GM12878 (cell line): ENCODE results near the gene AP4B1. TPM values are rescaled to one million over a fixed set of nuclear protein-coding genes. Genes with fewer than 3 reads are reported as not detected.

Experiments
- DPF2 ChIP-seq: fragments of 450-650 bp; IDR thresholded peaks from 2 replicates; pipeline ENCODE4 v1.6.1; 2017; ENCODE audit warnings: mild to moderate bottlenecking
- FOS ChIP-seq: IDR thresholded peaks from 3 replicates; pipeline ENCODE4 v1.6.1; 2011; ENCODE audit warnings: borderline replicate concordance; ENCODE audit not compliant: insufficient read length; ENCODE audit errors: extremely low read depth
- HSF1 ChIP-seq: fragments of 150-350 bp; IDR thresholded peaks from 2 replicates; pipeline ENCODE4 v1.6.1; 2014; ENCODE audit warnings: mild to moderate bottlenecking, low read depth, low read length
- JUNB ChIP-seq: IDR thresholded peaks from 2 replicates; pipeline ENCODE4 v1.6.1; 2016; ENCODE audit warnings: antibody characterized with exemption, mild to moderate bottlenecking
- KAT2A ChIP-seq: conservative IDR thresholded peaks from 2 replicates; pipeline ENCODE4 v1.6.1; 2011; ENCODE audit warnings: low read depth, low read length; ENCODE audit not compliant: control insufficient read depth
- MEF2A ChIP-seq: IDR thresholded peaks from 2 replicates; pipeline ENCODE4 v1.6.1; 2011; ENCODE audit warnings: low read depth, mild to moderate bottlenecking, low read length, moderate library complexity; ENCODE audit not compliant: insufficient read depth
- MLLT1 ChIP-seq: fragments of 450-650 bp; IDR thresholded peaks from 2 replicates; pipeline ENCODE4 v1.6.1; 2016; ENCODE audit warnings: mild to moderate bottlenecking
- MTA2 ChIP-seq: fragments of 450-650 bp; IDR thresholded peaks from 2 replicates; pipeline ENCODE4 v1.6.1; 2016; ENCODE audit warnings: low read depth, mild to moderate bottlenecking, moderate library complexity
- RCOR1 ChIP-seq: conservative IDR thresholded peaks from 2 replicates; pipeline ENCODE4 v1.6.1; 2012; ENCODE audit warnings: low read depth, low read length, improper control_type of control experiment
- RUNX3 ChIP-seq: IDR thresholded peaks from 2 replicates; pipeline ENCODE4 v1.6.1; 2012; ENCODE audit warnings: low read length, inconsistent platforms
- TAF1 ChIP-seq: IDR thresholded peaks from 2 replicates; pipeline ENCODE4 v1.6.1; 2011; ENCODE audit warnings: mild to moderate bottlenecking, low read depth, low read length, borderline replicate concordance
- TCF3 ChIP-seq: IDR thresholded peaks from 2 replicates; pipeline ENCODE4 v1.6.1; 2012; ENCODE audit warnings: low read depth, mild to moderate bottlenecking, low read length, borderline replicate concordance; ENCODE audit not compliant: insufficient read depth
- ZNF24 ChIP-seq: fragments of 450-650 bp; IDR thresholded peaks from 2 replicates; pipeline ENCODE4 v1.6.1; 2017; ENCODE audit warnings: antibody characterized with exemption, mild to moderate bottlenecking
- polyA plus RNA-seq, 11 experiments: library from polyadenylated mRNA; depleted of rRNA in 4 of 11; unstranded in 6 of 11; stranded (reverse) in 5 of 11; fragments of >200 nt; fragmentation: Nextera tagmentation in 4 of 11; fragmentation: Illumina TruSeq in 1 of 11; extraction: Ambion mirVana in 4 of 11; extraction: Trizol in 1 of 11; gene quantifications; 1 replicate in 1 of 11; 2 replicates in 10 of 11; pipeline versions ENCODE4 v1.2.1 to v1.2.3, GENCODE V29; 2011 to 2016; ENCODE audit warnings: inconsistent platforms in 2 of 11, missing spikeins in 2 of 11, low read depth in 1 of 11
- total RNA-seq, 4 experiments: library from RNA; depleted of rRNA in 3 of 4; stranded (reverse); fragments of >200 nt in 3 of 4; fragmentation: Illumina TruSeq in 1 of 4; extraction: Trizol in 1 of 4; gene quantifications; 2 replicates each; pipeline versions ENCODE4 v1.2.1 to v1.2.3, GENCODE V29; 2013 to 2021
- TF ChIP-seq, protein P1 (sequence below): IDR thresholded peaks from 2 replicates; pipeline ENCODE4 v1.6.1; 2012; ENCODE audit warnings: low read length, inconsistent platforms
- TF ChIP-seq, protein P2 (sequence below): fragments of 450-650 bp; IDR thresholded peaks from 2 replicates; pipeline ENCODE4 v1.6.1; 2014; ENCODE audit warnings: mild to moderate bottlenecking
- TF ChIP-seq, protein P3 (sequence below): IDR thresholded peaks from 2 replicates; pipeline ENCODE4 v1.6.1; 2012; ENCODE audit warnings: low read depth, low read length, improper control_type of control experiment
- TF ChIP-seq, protein P4 (sequence below): fragments of 450-650 bp; IDR thresholded peaks from 2 replicates; pipeline ENCODE4 v1.6.1; 2017; ENCODE audit warnings: borderline replicate concordance

AP4B1 gene
- total and polyA plus RNA-seq, 10 of the 15 experiments (the other 5 are each of a cell fraction or from before 2014, with no cell fraction given) = 27.2 to 61.0 (median 33.0) TPM

DNA sequence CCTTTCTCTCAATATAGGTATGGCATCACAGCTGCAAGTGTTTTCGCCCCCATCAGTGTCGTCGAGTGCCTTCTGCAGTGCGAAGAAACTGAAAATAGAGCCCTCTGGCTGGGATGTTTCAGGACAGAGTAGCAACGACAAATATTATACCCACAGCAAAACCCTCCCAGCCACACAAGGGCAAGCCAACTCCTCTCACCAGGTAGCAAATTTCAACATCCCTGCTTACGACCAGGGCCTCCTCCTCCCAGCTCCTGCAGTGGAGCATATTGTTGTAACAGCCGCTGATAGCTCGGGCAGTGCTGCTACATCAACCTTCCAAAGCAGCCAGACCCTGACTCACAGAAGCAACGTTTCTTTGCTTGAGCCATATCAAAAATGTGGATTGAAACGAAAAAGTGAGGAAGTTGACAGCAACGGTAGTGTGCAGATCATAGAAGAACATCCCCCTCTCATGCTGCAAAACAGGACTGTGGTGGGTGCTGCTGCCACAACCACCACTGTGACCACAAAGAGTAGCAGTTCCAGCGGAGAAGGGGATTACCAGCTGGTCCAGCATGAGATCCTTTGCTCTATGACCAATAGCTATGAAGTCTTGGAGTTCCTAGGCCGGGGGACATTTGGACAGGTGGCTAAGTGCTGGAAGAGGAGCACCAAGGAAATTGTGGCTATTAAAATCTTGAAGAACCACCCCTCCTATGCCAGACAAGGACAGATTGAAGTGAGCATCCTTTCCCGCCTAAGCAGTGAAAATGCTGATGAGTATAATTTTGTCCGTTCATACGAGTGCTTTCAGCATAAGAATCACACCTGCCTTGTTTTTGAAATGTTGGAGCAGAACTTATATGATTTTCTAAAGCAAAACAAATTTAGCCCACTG is 36.0 kb upstream of the AP4B1 start (continued):
- TF ChIP-seq, protein P1, sequence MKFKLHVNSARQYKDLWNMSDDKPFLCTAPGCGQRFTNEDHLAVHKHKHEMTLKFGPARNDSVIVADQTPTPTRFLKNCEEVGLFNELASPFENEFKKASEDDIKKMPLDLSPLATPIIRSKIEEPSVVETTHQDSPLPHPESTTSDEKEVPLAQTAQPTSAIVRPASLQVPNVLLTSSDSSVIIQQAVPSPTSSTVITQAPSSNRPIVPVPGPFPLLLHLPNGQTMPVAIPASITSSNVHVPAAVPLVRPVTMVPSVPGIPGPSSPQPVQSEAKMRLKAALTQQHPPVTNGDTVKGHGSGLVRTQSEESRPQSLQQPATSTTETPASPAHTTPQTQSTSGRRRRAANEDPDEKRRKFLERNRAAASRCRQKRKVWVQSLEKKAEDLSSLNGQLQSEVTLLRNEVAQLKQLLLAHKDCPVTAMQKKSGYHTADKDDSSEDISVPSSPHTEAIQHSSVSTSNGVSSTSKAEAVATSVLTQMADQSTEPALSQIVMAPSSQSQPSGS = peak; percentile 35; the same call in 1 of the 2 replicates
- TF ChIP-seq MEF2A = 0 out of 2 replicates have a peak, but pooled peaks have one; percentile 7
- TF ChIP-seq DPF2 = peak; percentile 73; the same call in 1 of the 2 replicates
- TF ChIP-seq, protein P2, sequence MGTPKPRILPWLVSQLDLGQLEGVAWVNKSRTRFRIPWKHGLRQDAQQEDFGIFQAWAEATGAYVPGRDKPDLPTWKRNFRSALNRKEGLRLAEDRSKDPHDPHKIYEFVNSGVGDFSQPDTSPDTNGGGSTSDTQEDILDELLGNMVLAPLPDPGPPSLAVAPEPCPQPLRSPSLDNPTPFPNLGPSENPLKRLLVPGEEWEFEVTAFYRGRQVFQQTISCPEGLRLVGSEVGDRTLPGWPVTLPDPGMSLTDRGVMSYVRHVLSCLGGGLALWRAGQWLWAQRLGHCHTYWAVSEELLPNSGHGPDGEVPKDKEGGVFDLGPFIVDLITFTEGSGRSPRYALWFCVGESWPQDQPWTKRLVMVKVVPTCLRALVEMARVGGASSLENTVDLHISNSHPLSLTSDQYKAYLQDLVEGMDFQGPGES = no peak
- TF ChIP-seq, protein P3, sequence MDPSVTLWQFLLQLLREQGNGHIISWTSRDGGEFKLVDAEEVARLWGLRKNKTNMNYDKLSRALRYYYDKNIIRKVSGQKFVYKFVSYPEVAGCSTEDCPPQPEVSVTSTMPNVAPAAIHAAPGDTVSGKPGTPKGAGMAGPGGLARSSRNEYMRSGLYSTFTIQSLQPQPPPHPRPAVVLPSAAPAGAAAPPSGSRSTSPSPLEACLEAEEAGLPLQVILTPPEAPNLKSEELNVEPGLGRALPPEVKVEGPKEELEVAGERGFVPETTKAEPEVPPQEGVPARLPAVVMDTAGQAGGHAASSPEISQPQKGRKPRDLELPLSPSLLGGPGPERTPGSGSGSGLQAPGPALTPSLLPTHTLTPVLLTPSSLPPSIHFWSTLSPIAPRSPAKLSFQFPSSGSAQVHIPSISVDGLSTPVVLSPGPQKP = no peak
- TF ChIP-seq FOS = no peak
- TF ChIP-seq JUNB = no peak
- no peak for TF ChIP-seq ZNF24
- TF ChIP-seq, protein P4, sequence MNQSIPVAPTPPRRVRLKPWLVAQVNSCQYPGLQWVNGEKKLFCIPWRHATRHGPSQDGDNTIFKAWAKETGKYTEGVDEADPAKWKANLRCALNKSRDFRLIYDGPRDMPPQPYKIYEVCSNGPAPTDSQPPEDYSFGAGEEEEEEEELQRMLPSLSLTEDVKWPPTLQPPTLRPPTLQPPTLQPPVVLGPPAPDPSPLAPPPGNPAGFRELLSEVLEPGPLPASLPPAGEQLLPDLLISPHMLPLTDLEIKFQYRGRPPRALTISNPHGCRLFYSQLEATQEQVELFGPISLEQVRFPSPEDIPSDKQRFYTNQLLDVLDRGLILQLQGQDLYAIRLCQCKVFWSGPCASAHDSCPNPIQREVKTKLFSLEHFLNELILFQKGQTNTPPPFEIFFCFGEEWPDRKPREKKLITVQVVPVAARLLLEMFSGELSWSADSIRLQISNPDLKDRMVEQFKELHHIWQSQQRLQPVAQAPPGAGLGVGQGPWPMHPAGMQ = peak; percentile 28; the same call in 1 of the 2 replicates
- TF ChIP-seq KAT2A = no peak
- TF ChIP-seq MTA2 = peak; percentile 30; the same call in 1 of the 2 replicates
- no peak for TF ChIP-seq HSF1
- no peak for TF ChIP-seq RCOR1
- TF ChIP-seq MLLT1 = peak; percentile 73
- TF ChIP-seq TAF1 = no peak
- peak; percentile 98 for TF ChIP-seq RUNX3
- TF ChIP-seq TCF3 = no peak
